Measurements from ENCODE around the gene PTOV1.

Gene PTOV1

DNA sequence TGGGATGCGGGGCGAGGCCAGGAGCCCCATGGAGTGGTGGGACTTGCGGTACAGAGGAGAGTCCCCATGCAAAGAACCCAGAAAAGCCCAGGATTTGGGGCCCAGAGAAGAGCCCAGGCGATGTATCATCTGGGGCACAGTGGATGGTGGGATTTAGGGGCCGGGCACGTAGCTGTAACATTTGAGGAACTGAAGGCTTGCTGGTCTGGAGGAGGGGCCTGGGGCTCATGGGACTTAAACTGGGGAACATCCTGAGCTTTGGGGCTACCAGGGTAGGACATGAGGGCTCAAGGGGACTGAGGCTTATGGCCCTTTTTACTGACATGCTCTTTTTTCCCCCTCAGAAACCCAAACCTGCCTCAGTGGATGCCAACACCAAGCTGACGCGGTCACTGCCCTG, 19.4 kb upstream of the PTOV1 start:
- Mint-ChIP-seq H3K36me3 (no peaks in the 10 kb centered on the region), H3K4me3 (no peak overlapping the region), H3K9me3 (ENCODE audit: low read depth) (no peaks in the 10 kb centered on the region), H3K27me3 (no peaks in the 10 kb centered on the region), H3K27ac (no peak overlapping the region), H3K4me1 (ENCODE audit: low read depth) (peaks cover 3% of the 10 kb centered on the region)

GRCh38 chr19:49832556-49832955, 18.4 kb upstream of the PTOV1 start:
- no peak overlapping the region for H3K27ac Mint-ChIP-seq
- H3K9me3 Mint-ChIP-seq (ENCODE audit: low read depth), result no peaks in the 10 kb centered on the region
- H3K27me3 Mint-ChIP-seq, result no peaks in the 10 kb centered on the region
- no peak overlapping the region for H3K4me3 Mint-ChIP-seq
- peaks cover 3% of the 10 kb centered on the region for H3K4me1 Mint-ChIP-seq (ENCODE audit: low read depth)
- H3K36me3 Mint-ChIP-seq, result no peaks in the 10 kb centered on the region

GRCh38 chr19:49833599-49833998, 17.4 kb upstream of the PTOV1 start:
- Mint-ChIP-seq H3K9me3 (ENCODE audit: low read depth) (no peaks in the 10 kb centered on the region), H3K27ac (no peak overlapping the region), H3K36me3 (peaks cover 3% of the 10 kb centered on the region), H3K27me3 (no peaks in the 10 kb centered on the region), H3K4me1 (ENCODE audit: low read depth) (peaks cover 3% of the 10 kb centered on the region), H3K4me3 (no peak overlapping the region)

DNA sequence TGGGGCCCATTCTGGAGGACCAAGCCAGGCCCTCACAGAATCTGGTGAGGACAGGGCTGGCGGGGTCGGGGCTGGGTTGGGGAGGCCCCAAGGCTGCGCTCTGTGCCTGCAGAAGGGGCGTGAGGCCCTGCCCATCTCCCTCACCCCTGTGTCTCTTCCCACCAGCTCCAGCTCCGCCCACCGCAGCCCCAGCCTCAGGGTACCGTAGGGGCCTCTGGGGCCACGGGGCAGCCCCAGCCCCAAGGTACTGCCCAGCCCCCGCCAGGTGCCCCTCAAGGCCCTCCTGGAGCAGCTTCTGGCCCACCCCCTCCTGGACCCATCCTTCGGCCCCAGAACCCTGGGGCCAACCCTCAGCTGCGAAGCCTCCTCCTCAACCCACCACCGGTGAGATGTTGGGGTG, 15.4 kb upstream of the PTOV1 start:
- peaks cover 8% of the 10 kb centered on the region for H3K36me3 Mint-ChIP-seq
- H3K4me1 Mint-ChIP-seq (ENCODE audit: low read depth), result peaks cover 3% of the 10 kb centered on the region
- H3K27me3 Mint-ChIP-seq, result no peaks in the 10 kb centered on the region
- no peaks in the 10 kb centered on the region for H3K9me3 Mint-ChIP-seq (ENCODE audit: low read depth)
- no peak overlapping the region for H3K27ac Mint-ChIP-seq
- no peak overlapping the region for H3K4me3 Mint-ChIP-seq

- H3K4me3 Mint-ChIP-seq, result no peak overlapping the region
- H3K27ac Mint-ChIP-seq, result no peak overlapping the region
- peaks cover 3% of the 10 kb centered on the region for H3K4me1 Mint-ChIP-seq (ENCODE audit: low read depth)
- H3K36me3 Mint-ChIP-seq, result peaks cover 8% of the 10 kb centered on the region
- no peaks in the 10 kb centered on the region for H3K9me3 Mint-ChIP-seq (ENCODE audit: low read depth)
- H3K27me3 Mint-ChIP-seq, result no peaks in the 10 kb centered on the region
Measured at GRCh38 chr19:49836176-49837008, 14.6 kb upstream of the PTOV1 start.

DNA sequence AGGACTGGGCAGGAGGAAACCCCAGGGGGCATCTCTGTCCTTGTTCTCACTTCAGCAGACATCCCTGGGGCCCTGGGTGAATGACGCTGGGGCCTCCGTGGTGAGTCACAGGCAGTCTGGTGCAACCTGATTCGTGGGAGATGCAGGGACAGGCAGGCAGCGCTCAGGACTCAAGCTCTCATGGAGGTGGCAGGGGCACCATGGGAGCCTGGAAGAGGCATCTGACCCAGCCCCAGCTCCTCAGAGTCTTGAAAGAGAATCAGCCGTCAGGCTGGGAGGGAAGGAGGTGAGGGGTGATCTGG, 14.0 kb upstream of the PTOV1 start:
- Mint-ChIP-seq H3K27ac (no peak overlapping the region), H3K27me3 (no peaks in the 10 kb centered on the region), H3K9me3 (ENCODE audit: low read depth) (no peaks in the 10 kb centered on the region), H3K36me3 (peaks cover 8% of the 10 kb centered on the region), H3K4me1 (ENCODE audit: low read depth) (peaks cover 3% of the 10 kb centered on the region), H3K4me3 (no peak overlapping the region)

DNA sequence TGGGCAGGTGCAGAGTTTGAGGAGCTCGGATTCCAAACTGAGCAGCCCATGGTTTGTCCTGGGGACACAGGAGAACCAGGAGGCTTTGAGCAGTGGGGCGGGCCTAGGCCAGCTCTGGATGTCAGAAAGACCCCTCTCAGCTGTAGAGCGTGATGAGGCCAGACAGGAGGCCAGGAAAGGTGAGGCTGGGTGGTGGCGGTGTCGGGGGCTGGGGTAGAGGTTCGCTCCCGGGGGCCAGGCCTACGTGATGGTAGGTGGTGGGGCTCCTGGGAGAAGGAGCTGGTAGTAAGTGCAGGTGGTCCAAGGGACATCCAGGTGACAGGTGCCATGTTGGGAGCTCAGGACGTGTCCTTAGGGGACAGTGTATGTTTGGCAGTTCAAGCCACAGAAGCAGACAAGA, 13.5 kb upstream of the PTOV1 start:
- Mint-ChIP-seq H3K27ac (no peak overlapping the region), H3K9me3 (ENCODE audit: low read depth) (no peaks in the 10 kb centered on the region), H3K36me3 (peaks cover 8% of the 10 kb centered on the region), H3K4me1 (ENCODE audit: low read depth) (no peaks in the 10 kb centered on the region), H3K4me3 (no peak overlapping the region), H3K27me3 (no peaks in the 10 kb centered on the region)

DNA sequence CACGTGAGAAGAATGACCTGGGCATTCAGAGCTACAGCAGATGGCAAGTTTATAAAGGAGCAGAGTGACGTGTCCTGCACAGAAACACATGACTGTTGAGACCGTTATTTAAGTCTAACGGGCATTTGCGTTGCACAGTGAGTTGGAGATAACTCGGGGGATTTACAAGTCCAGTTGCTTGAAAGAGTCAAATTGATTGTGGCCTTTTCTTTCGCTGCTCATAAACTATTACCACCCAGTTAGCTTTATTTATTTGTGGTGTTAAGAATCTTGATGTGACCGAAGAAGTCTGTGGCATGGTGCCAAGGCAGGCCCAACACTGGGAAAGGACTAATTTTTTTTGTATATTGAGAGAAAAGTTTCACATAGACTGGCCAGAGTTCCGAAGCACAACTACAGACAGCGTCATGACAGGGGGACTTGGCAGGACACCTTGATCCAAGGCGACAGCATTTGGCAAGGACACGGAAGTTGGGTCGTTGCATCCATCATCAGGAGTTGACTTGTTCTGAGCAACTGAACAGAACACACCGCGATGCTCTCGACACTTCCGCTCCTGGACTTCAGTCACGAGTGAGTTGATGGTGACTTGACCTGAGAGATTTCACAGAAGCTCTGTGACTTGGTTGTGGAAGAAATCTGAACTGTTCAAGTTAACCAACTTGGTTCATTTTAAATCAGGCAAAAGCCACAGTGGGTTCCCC, 11.9 kb upstream of the PTOV1 start:
- H3K9me3 Mint-ChIP-seq (ENCODE audit: low read depth), result no peaks in the 10 kb centered on the region

DNA sequence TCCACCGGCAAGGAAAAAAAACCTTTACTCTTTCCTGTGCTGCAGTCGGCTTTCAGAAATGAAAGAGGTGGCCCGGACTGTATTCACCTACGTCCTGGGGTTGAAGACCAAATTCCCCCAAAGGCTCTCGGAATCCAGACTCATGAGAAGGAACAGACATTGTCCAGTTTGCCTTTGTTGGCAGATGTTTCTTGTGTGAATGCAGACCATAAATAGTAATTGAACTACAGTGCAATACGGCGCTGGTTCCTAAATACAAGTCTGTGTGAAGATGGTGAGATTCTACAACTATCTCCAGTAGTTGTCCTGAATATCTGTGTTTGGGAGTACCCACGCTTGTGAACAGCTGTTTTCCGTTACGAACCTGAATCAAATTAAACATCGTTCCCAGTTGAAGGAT, 11.2 kb upstream of the PTOV1 start:
- no peaks in the 10 kb centered on the region for H3K4me1 Mint-ChIP-seq (ENCODE audit: low read depth)
- no peaks in the 10 kb centered on the region for H3K9me3 Mint-ChIP-seq (ENCODE audit: low read depth)
- no peak overlapping the region for H3K4me3 Mint-ChIP-seq
- no peaks in the 10 kb centered on the region for H3K27me3 Mint-ChIP-seq
- H3K27ac Mint-ChIP-seq, result no peak overlapping the region
- peaks cover 8% of the 10 kb centered on the region for H3K36me3 Mint-ChIP-seq

More for the DNA sequence above, 11.9 kb upstream of the PTOV1 start:
- no peak overlapping the region for H3K4me3 Mint-ChIP-seq
- no peaks in the 10 kb centered on the region for H3K4me1 Mint-ChIP-seq (ENCODE audit: low read depth)
- no peak overlapping the region for H3K27ac Mint-ChIP-seq
- H3K27me3 Mint-ChIP-seq, result no peaks in the 10 kb centered on the region
- peaks cover 8% of the 10 kb centered on the region for H3K36me3 Mint-ChIP-seq

- Mint-ChIP-seq H3K27ac (no peak overlapping the region), H3K4me3 (no peak overlapping the region), H3K9me3 (ENCODE audit: low read depth) (no peaks in the 10 kb centered on the region)
Measured at GRCh38 chr19:49840321-49840720, 10.6 kb upstream of the PTOV1 start.

GRCh38 chr19:49840736-49841249, 10.2 kb upstream of the PTOV1 start:
- no peaks in the 10 kb centered on the region for H3K4me1 Mint-ChIP-seq (ENCODE audit: low read depth)
- no peaks in the 10 kb centered on the region for H3K9me3 Mint-ChIP-seq (ENCODE audit: low read depth)
- no peak overlapping the region for H3K27ac Mint-ChIP-seq
- H3K36me3 Mint-ChIP-seq, result peaks cover 8% of the 10 kb centered on the region
- H3K4me3 Mint-ChIP-seq, result no peak overlapping the region
- no peaks in the 10 kb centered on the region for H3K27me3 Mint-ChIP-seq

More at GRCh38 chr19:49840321-49840720, 10.6 kb upstream of the PTOV1 start:
- Mint-ChIP-seq H3K4me1 (ENCODE audit: low read depth) (no peaks in the 10 kb centered on the region), H3K27me3 (no peaks in the 10 kb centered on the region), H3K36me3 (peaks cover 8% of the 10 kb centered on the region)

GRCh38 chr19:49843265-49843664, 7.7 kb upstream of the PTOV1 start:
- Mint-ChIP-seq H3K27ac (no peak overlapping the region), H3K9me3 (ENCODE audit: low read depth) (no peaks in the 10 kb centered on the region), H3K4me3 (no peak overlapping the region), H3K27me3 (no peaks in the 10 kb centered on the region), H3K36me3 (peaks cover 7% of the 10 kb centered on the region), H3K4me1 (ENCODE audit: low read depth) (peaks cover 4% of the 10 kb centered on the region)

DNA sequence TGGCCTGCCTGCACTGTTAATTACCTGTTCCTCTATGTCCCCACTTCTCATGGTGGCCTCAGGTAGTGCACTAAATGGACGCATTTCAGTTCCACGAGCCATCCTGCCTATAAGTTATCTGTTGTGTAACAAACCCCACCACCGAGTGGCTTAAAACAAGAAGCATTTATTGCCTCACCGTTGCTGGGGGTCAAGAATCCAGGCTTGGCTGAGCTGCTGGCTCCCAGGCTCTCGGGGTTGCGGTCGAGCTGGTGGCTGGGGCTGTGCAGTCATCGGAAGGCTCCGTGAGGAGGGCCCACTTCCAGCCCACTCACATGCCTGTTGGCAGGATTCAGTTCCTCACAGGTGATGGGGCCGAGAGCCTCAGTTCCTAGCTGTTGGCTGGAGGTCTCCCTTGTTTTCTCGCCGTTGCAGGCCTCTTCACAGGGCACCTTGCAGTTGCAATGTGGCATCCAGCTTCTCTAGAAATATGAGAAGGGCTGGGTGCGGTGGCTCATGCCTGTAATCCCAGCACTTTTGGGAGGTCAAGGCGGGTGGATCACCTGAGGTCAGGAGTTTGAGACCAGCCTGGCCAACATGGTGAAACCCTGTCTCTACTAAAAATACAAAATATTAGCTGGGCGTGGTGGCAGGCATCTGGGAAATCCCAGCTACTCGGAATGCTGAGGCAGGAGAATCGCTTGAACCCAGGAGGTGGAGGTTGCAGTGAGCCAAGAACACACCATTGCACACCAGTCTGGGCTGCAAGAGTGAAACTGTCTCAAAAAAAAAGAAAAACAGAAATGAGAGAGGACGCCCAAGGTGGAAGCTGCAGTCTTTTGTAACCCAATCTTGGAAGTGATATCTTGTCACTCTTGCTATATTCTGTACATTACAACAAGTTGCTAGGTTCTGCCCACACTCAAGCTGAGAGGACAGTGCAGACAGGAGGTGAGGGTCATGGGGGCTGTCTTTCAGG, 6.5 kb upstream of the PTOV1 start:
- Mint-ChIP-seq H3K27ac (no peak overlapping the region), H3K9me3 (ENCODE audit: low read depth) (peaks cover 3% of the 10 kb centered on the region), H3K4me3 (no peak overlapping the region), H3K4me1 (ENCODE audit: low read depth) (peaks cover 14% of the 10 kb centered on the region), H3K27me3 (no peaks in the 10 kb centered on the region), H3K36me3 (peaks cover 2% of the 10 kb centered on the region)

DNA sequence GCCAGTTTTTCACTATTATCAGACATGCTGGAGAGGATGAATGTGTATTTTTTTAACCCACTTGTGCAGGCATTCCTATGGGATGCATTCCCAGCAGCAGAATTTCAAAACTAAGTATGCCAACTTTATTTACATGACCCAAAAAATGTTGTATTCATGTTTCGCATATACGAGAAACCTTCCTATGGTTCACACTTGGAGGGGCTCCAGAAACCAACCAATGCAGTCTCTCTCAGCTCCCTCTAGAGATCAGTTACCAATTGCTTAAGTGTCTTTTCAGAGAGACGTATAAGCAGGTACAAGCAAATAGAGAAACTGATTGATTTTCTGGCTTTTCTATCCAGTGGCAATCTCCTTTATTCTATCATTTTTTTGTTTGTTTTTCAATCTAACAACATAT, 5.5 kb upstream of the PTOV1 start:
- H3K27ac Mint-ChIP-seq, result no peak overlapping the region
- H3K36me3 Mint-ChIP-seq, result no peaks in the 10 kb centered on the region

DNA sequence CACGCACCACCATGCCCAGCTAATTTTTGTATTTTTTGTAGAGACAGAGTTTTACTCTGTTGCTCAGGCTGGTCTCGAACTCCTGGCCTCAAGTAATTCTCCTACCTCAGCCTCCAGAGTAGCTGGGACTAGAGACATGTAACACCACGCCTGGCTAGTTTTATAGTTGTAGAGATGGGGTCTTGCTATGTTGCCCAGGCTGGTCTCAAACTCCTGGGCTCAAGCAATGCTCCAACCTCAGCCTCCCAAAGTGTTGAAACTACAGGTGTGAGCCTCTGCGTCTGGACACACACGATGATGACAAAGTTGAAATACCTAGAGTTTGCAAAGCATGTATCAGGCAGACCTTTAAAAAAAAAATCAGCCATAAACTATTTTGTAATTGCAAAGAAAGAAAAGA, 4.6 kb upstream of the PTOV1 start:
- H3K4me1 Mint-ChIP-seq (ENCODE audit: low read depth), result peaks cover 21% of the 10 kb centered on the region
- H3K27me3 Mint-ChIP-seq, result no peaks in the 10 kb centered on the region
- H3K27ac Mint-ChIP-seq, result no peak overlapping the region
- H3K9me3 Mint-ChIP-seq (ENCODE audit: low read depth), result peaks cover 6% of the 10 kb centered on the region
- no peak overlapping the region for H3K4me3 Mint-ChIP-seq
- no peaks in the 10 kb centered on the region for H3K36me3 Mint-ChIP-seq

More for the DNA sequence above, 5.5 kb upstream of the PTOV1 start:
- Mint-ChIP-seq H3K4me3 (no peak overlapping the region), H3K4me1 (ENCODE audit: low read depth) (peaks cover 21% of the 10 kb centered on the region), H3K27me3 (no peaks in the 10 kb centered on the region), H3K9me3 (ENCODE audit: low read depth) (peaks cover 6% of the 10 kb centered on the region)

All from activated naive CD8-positive, alpha-beta T cell (primary cell).